Keratinocyte (primary cell): ENCODE results near the gene ANXA8.
"Not testable (repeated sequence)": the region's sequence is repeated elsewhere in the genome, so short reads cannot be mapped to it uniquely, and the experiment has no call there.

Experiments
- EZH2 ChIP-seq: IDR thresholded peaks from one replicate; pipeline ENCODE4 v1.6.1; 2012; ENCODE audit warnings: inconsistent platforms, mild to moderate bottlenecking, low read length, moderate library complexity
- TF ChIP-seq, protein P1 (sequence below), 3 experiments: IDR thresholded peaks in 1 of 3; conservative IDR thresholded peaks in 1 of 3; optimal IDR thresholded peaks in 1 of 3; 2 replicates in 2 of 3; 3 replicates in 1 of 3; pipeline versions ENCODE3 to v1.5.1; 2011; ENCODE audit warnings: low read length in 3 of 3, mild to moderate bottlenecking in 3 of 3, moderate library complexity in 2 of 3, control low read depth in 1 of 3, inconsistent platforms in 1 of 3; ENCODE audit not compliant: insufficient read depth in 2 of 3; ENCODE audit errors: extremely low read depth in 1 of 3

DNA sequence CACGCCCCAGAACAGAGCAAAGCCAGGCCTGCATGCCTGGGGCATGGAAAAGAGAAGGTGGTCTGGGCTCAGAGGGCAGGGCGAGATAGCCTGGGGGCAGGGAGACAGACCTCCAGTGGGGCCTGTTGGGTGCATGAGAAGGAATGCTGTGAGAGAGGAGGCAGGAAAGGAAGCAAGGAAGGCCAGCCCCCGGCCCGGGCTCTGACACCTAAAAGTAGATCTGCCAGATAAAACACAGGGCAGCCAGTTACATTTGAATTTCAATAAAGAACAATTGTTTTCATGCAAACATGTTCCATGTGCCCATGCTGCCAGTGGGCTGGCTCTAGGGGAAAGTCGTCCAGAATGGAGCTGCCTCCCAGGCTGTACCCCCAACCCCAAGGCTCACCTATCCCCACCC is 5.8 kb downstream of the ANXA8 start:
- TF ChIP-seq, protein P1, sequence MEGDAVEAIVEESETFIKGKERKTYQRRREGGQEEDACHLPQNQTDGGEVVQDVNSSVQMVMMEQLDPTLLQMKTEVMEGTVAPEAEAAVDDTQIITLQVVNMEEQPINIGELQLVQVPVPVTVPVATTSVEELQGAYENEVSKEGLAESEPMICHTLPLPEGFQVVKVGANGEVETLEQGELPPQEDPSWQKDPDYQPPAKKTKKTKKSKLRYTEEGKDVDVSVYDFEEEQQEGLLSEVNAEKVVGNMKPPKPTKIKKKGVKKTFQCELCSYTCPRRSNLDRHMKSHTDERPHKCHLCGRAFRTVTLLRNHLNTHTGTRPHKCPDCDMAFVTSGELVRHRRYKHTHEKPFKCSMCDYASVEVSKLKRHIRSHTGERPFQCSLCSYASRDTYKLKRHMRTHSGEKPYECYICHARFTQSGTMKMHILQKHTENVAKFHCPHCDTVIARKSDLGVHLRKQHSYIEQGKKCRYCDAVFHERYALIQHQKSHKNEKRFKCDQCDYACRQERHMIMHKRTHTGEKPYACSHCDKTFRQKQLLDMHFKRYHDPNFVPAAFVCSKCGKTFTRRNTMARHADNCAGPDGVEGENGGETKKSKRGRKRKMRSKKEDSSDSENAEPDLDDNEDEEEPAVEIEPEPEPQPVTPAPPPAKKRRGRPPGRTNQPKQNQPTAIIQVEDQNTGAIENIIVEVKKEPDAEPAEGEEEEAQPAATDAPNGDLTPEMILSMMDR (optimal IDR thresholded peaks at IDR 0.05 in 1 of 3, IDR thresholded peaks at IDR 0.05 in 1 of 3, conservative IDR thresholded peaks at IDR 0.05 in 1 of 3; ENCODE audit: extremely low read depth in 1 of 3, insufficient read depth in 2 of 3, low read length in 3 of 3), result not testable (repeated sequence)
- TF ChIP-seq EZH2, result not testable (repeated sequence)
